Erythroblast (primary cell): ENCODE results near the gene CTNNA3.

Source experiments
- DNase-seq, 2 experiments: peaks; one replicate each; lab custom pipeline; 2025; lab: John Stamatoyannopoulos, UW
- GATA1 ChIP-seq: IDR thresholded peaks from 2 replicates; pipeline ENCODE4 v1.6.1; 2011; ENCODE audit warnings: low read depth, mild to moderate bottlenecking, control low read depth, low read length, moderate library complexity
- POLR2A ChIP-seq: IDR thresholded peaks from 2 replicates; pipeline ENCODE4 v1.6.1; 2011; ENCODE audit warnings: mild to moderate bottlenecking, low read length

The CTNNA3 gene

GRCh38 chr10:67119651-67120050 is 576.3 kb downstream of the CTNNA3 start:
- DNase-seq = no peak
- TF ChIP-seq POLR2A (no peak), GATA1 (no peak)

- DNase-seq = no peak
- TF ChIP-seq POLR2A = no peak
- TF ChIP-seq GATA1 = no peak
Measured at GRCh38 chr10:67115972-67116371, 580.0 kb downstream of the CTNNA3 start.

- TF ChIP-seq GATA1 (no peak), POLR2A (no peak)
- no peak for DNase-seq
Measured at GRCh38 chr10:67114945-67115344, 581.0 kb downstream of the CTNNA3 start.

- no peak for TF ChIP-seq GATA1
- TF ChIP-seq POLR2A = no peak
- DNase-seq = no peak
Measured at GRCh38 chr10:67112765-67113164, 583.2 kb downstream of the CTNNA3 start.

GRCh38 chr10:67110286-67110685 is 585.7 kb downstream of the CTNNA3 start:
- no peak for TF ChIP-seq GATA1
- no peak for TF ChIP-seq POLR2A
- no peak for DNase-seq

- DNase-seq = no peak
- TF ChIP-seq POLR2A = no peak
- no peak for TF ChIP-seq GATA1
Measured at GRCh38 chr10:67107670-67108069, 588.3 kb downstream of the CTNNA3 start.

- DNase-seq = no peak
- TF ChIP-seq POLR2A (no peak), GATA1 (no peak)
Measured at GRCh38 chr10:67100951-67101350, 595.0 kb downstream of the CTNNA3 start.

GRCh38 chr10:67098461-67098860 is 597.5 kb downstream of the CTNNA3 start:
- TF ChIP-seq GATA1 (no peak), POLR2A (no peak)
- DNase-seq = no peak

- TF ChIP-seq GATA1 (no peak), POLR2A (no peak)
- DNase-seq = no peak
Measured at GRCh38 chr10:67095531-67095930, 600.5 kb downstream of the CTNNA3 start.

GRCh38 chr10:67088036-67088435 is 608.0 kb downstream of the CTNNA3 start:
- DNase-seq = no peak
- TF ChIP-seq POLR2A = no peak
- no peak for TF ChIP-seq GATA1

GRCh38 chr10:67087135-67087425 is 608.9 kb downstream of the CTNNA3 start:
- DNase-seq = no peak
- TF ChIP-seq GATA1 (no peak), POLR2A (no peak)

GRCh38 chr10:67086327-67087134 is 609.5 kb downstream of the CTNNA3 start:
- DNase-seq = no peak
- TF ChIP-seq POLR2A = no peak
- no peak for TF ChIP-seq GATA1

- no peak for TF ChIP-seq POLR2A
- no peak for TF ChIP-seq GATA1
- DNase-seq = peak; percentile 64 to 75
Measured at GRCh38 chr10:67079126-67079525, 616.9 kb downstream of the CTNNA3 start.

- TF ChIP-seq GATA1 (no peak), POLR2A (no peak)
- no peak for DNase-seq
Measured at GRCh38 chr10:67077376-67077775, 618.6 kb downstream of the CTNNA3 start.

GRCh38 chr10:67076144-67076543 is 619.9 kb downstream of the CTNNA3 start:
- DNase-seq = no peak
- no peak for TF ChIP-seq GATA1
- no peak for TF ChIP-seq POLR2A
